Effector memory CD8-positive, alpha-beta T cell (primary cell): ENCODE measurements around the gene SPDEF.

ENCODE experiments used
- ATAC-seq: fragments of 150-1000 bp; cut with Tn5 transposase; replicated peaks from 2 replicates; pipeline ENCODE4 v1.10.0; 2021; ENCODE audit warnings: mild to moderate bottlenecking, moderate library complexity
- DNase-seq, 3 experiments: peaks; one replicate each; pipeline ENCODE4 v3.0.0; 2021
- H3K27ac Mint-ChIP-seq, 2 donors: one replicate each; pipeline ENCODE4 v1.8.0; 2022; ENCODE audit warnings: mild to moderate bottlenecking in 2 of 2, mixed read lengths in 2 of 2, moderate library complexity in 2 of 2
- H3K27me3 Mint-ChIP-seq, 2 donors: one replicate each; pipeline ENCODE4 v1.8.0; 2022; ENCODE audit warnings: mixed read lengths in 2 of 2
- H3K36me3 Mint-ChIP-seq: one replicate; pipeline ENCODE4 v1.8.0; 2022; ENCODE audit warnings: mild to moderate bottlenecking, moderate library complexity, mixed read lengths; ENCODE audit not compliant: insufficient read depth
- H3K4me1 Mint-ChIP-seq, 2 donors: one replicate each; pipeline ENCODE4 v1.8.0; 2022; ENCODE audit warnings: low read depth in 2 of 2, mixed read lengths in 2 of 2
- H3K4me3 Mint-ChIP-seq, 2 donors: one replicate each; pipeline ENCODE4 v1.8.0; 2022; ENCODE audit warnings: mild to moderate bottlenecking in 2 of 2, mixed read lengths in 2 of 2, moderate library complexity in 2 of 2
- H3K9me3 Mint-ChIP-seq, 2 donors: one replicate each; pipeline ENCODE4 v1.8.0; 2022; ENCODE audit warnings: mixed read lengths in 2 of 2

The SPDEF gene

GRCh38 chr6:34514112-34514511, 42.0 kb downstream of the SPDEF start:
- Mint-ChIP-seq H3K4me1 (peaks cover 0 to 4% of the 10 kb centered on the region in 2 donors), H3K27ac (no peak overlapping the region), H3K9me3 (no peaks in the 10 kb centered on the region), H3K36me3 (no peaks in the 10 kb centered on the region), H3K4me3 (no peak overlapping the region), H3K27me3 (peaks cover 0 to 47% of the 10 kb centered on the region in 2 donors)
- ATAC-seq = no peak
- DNase-seq = no peak

GRCh38 chr6:34513646-34514045, 42.5 kb downstream of the SPDEF start:
- H3K4me1 Mint-ChIP-seq = peaks cover 0 to under 1% of the 10 kb centered on the region in 2 donors
- peaks cover 0 to 47% of the 10 kb centered on the region in 2 donors for H3K27me3 Mint-ChIP-seq
- peak overlapping the region in 1 of 2 donors; percentile 69 for H3K27ac Mint-ChIP-seq
- H3K4me3 Mint-ChIP-seq = no peak overlapping the region
- H3K9me3 Mint-ChIP-seq = no peaks in the 10 kb centered on the region
- H3K36me3 Mint-ChIP-seq = no peaks in the 10 kb centered on the region
- ATAC-seq (no peak), DNase-seq (no peak)

- Mint-ChIP-seq H3K4me3 (no peak overlapping the region), H3K9me3 (no peaks in the 10 kb centered on the region), H3K27me3 (peaks cover 0 to 43% of the 10 kb centered on the region in 2 donors), H3K4me1 (no peaks in the 10 kb centered on the region), H3K27ac (peak overlapping the region in 1 of 2 donors; percentile 69), H3K36me3 (no peaks in the 10 kb centered on the region)
- ATAC-seq (no peak), DNase-seq (no peak)
These were observed 43.4 kb downstream of the SPDEF start for GRCh38 chr6:34512738-34513115.

GRCh38 chr6:34511915-34512737, 44.0 kb downstream of the SPDEF start:
- no peaks in the 10 kb centered on the region for H3K4me1 Mint-ChIP-seq
- no peak for ATAC-seq

GRCh38 chr6:34511214-34511914, 44.8 kb downstream of the SPDEF start:
- DNase-seq (no peak), ATAC-seq (no peak)
- peaks cover 0 to 32% of the 10 kb centered on the region in 2 donors for H3K27me3 Mint-ChIP-seq

More at GRCh38 chr6:34511915-34512737, 44.0 kb downstream of the SPDEF start:
- DNase-seq = no peak
- Mint-ChIP-seq H3K36me3 (no peaks in the 10 kb centered on the region), H3K27ac (peak overlapping the region; percentile 37 to 69), H3K27me3 (peaks cover 0 to 37% of the 10 kb centered on the region in 2 donors), H3K9me3 (no peaks in the 10 kb centered on the region), H3K4me3 (no peak overlapping the region)

GRCh38 chr6:34510299-34510698, 45.8 kb downstream of the SPDEF start:
- H3K9me3 Mint-ChIP-seq = no peaks in the 10 kb centered on the region

More at GRCh38 chr6:34511214-34511914, 44.8 kb downstream of the SPDEF start:
- Mint-ChIP-seq H3K4me3 (no peak overlapping the region), H3K9me3 (no peaks in the 10 kb centered on the region), H3K27ac (peak overlapping the region in 1 of 2 donors; percentile 37), H3K4me1 (no peaks in the 10 kb centered on the region), H3K36me3 (no peaks in the 10 kb centered on the region)

GRCh38 chr6:34509782-34510181, 46.3 kb downstream of the SPDEF start:
- no peak for ATAC-seq
- Mint-ChIP-seq H3K27ac (no peak overlapping the region), H3K4me3 (no peak overlapping the region), H3K4me1 (no peaks in the 10 kb centered on the region), H3K36me3 (no peaks in the 10 kb centered on the region), H3K9me3 (no peaks in the 10 kb centered on the region), H3K27me3 (peaks cover 0 to 30% of the 10 kb centered on the region in 2 donors)
- no peak for DNase-seq

More at GRCh38 chr6:34510299-34510698, 45.8 kb downstream of the SPDEF start:
- Mint-ChIP-seq H3K4me1 (no peaks in the 10 kb centered on the region), H3K27me3 (peaks cover 0 to 32% of the 10 kb centered on the region in 2 donors), H3K4me3 (no peak overlapping the region), H3K36me3 (no peaks in the 10 kb centered on the region), H3K27ac (no peak overlapping the region)
- ATAC-seq (no peak), DNase-seq (no peak)

- Mint-ChIP-seq H3K27ac (no peak overlapping the region), H3K36me3 (no peaks in the 10 kb centered on the region), H3K27me3 (peaks cover 0 to 16% of the 10 kb centered on the region in 2 donors), H3K4me3 (no peak overlapping the region), H3K9me3 (no peaks in the 10 kb centered on the region), H3K4me1 (no peaks in the 10 kb centered on the region)
- DNase-seq = no peak
- ATAC-seq = no peak
These were observed 47.7 kb downstream of the SPDEF start for GRCh38 chr6:34508425-34508824.

GRCh38 chr6:34506718-34507117, 49.4 kb downstream of the SPDEF start:
- Mint-ChIP-seq H3K27me3 (peaks cover 0 to 4% of the 10 kb centered on the region in 2 donors), H3K9me3 (no peaks in the 10 kb centered on the region), H3K27ac (no peak overlapping the region), H3K36me3 (no peaks in the 10 kb centered on the region), H3K4me3 (no peak overlapping the region), H3K4me1 (no peaks in the 10 kb centered on the region)
- ATAC-seq = no peak
- DNase-seq = no peak

- DNase-seq (no peak), ATAC-seq (no peak)
- H3K36me3 Mint-ChIP-seq = no peaks in the 10 kb centered on the region
- H3K4me1 Mint-ChIP-seq = no peaks in the 10 kb centered on the region
- H3K4me3 Mint-ChIP-seq = no peak overlapping the region
- peaks cover 0 to 5% of the 10 kb centered on the region in 2 donors for H3K27me3 Mint-ChIP-seq
- H3K27ac Mint-ChIP-seq = no peak overlapping the region
- H3K9me3 Mint-ChIP-seq = no peaks in the 10 kb centered on the region
These were observed 58.7 kb downstream of the SPDEF start for GRCh38 chr6:34497411-34497810.

GRCh38 chr6:34496103-34496685, 59.9 kb downstream of the SPDEF start:
- Mint-ChIP-seq H3K9me3 (no peaks in the 10 kb centered on the region), H3K36me3 (no peaks in the 10 kb centered on the region), H3K4me1 (no peaks in the 10 kb centered on the region), H3K27me3 (peaks cover 0 to 5% of the 10 kb centered on the region in 2 donors), H3K27ac (no peak overlapping the region), H3K4me3 (no peak overlapping the region)
- ATAC-seq = no peak
- no peak for DNase-seq

- peaks cover 0 to 5% of the 10 kb centered on the region in 2 donors for H3K27me3 Mint-ChIP-seq
- ATAC-seq (no peak), DNase-seq (no peak)
- H3K27ac Mint-ChIP-seq = no peak overlapping the region
- no peaks in the 10 kb centered on the region for H3K36me3 Mint-ChIP-seq
- no peaks in the 10 kb centered on the region for H3K4me1 Mint-ChIP-seq
- no peaks in the 10 kb centered on the region for H3K9me3 Mint-ChIP-seq
- H3K4me3 Mint-ChIP-seq = no peak overlapping the region
These were observed 61.2 kb downstream of the SPDEF start for GRCh38 chr6:34494973-34495372.

GRCh38 chr6:34493344-34493743, 62.8 kb downstream of the SPDEF start:
- no peaks in the 10 kb centered on the region for H3K4me1 Mint-ChIP-seq
- no peaks in the 10 kb centered on the region for H3K36me3 Mint-ChIP-seq
- DNase-seq (no peak), ATAC-seq (no peak)
- H3K9me3 Mint-ChIP-seq = no peaks in the 10 kb centered on the region
- H3K27ac Mint-ChIP-seq = no peak overlapping the region
- H3K4me3 Mint-ChIP-seq = no peak overlapping the region
- peaks cover 0 to 5% of the 10 kb centered on the region in 2 donors for H3K27me3 Mint-ChIP-seq
